Central memory CD8-positive, alpha-beta T cell (primary cell): ENCODE data around the gene KMT2D.

ENCODE experiments used
- ATAC-seq: fragments of 150-1000 bp; cut with Tn5 transposase; replicated peaks from 2 replicates; pipeline ENCODE4 v1.10.0; 2022; ENCODE audit warnings: mild to moderate bottlenecking, moderate FRiP score, moderate number of reproducible peaks; ENCODE audit not compliant: poor library complexity, severe bottlenecking; ENCODE audit errors: extremely low read depth
- DNase-seq, 2 donors: peaks; one replicate each; pipeline ENCODE4 v3.0.0; 2021; ENCODE audit warnings: low spot score in 2 of 2
- H3K27ac Mint-ChIP-seq: one replicate; pipeline ENCODE4 v1.8.0; 2022; ENCODE audit warnings: low read depth, mild to moderate bottlenecking, moderate library complexity, mixed read lengths
- H3K27me3 Mint-ChIP-seq: one replicate; pipeline ENCODE4 v1.8.0; 2022; ENCODE audit warnings: mixed read lengths
- H3K36me3 Mint-ChIP-seq: one replicate; pipeline ENCODE4 v1.8.0; 2022; ENCODE audit warnings: mild to moderate bottlenecking, moderate library complexity, mixed read lengths; ENCODE audit not compliant: insufficient read depth
- H3K4me1 Mint-ChIP-seq: one replicate; pipeline ENCODE4 v1.8.0; 2022; ENCODE audit warnings: mixed read lengths
- H3K4me3 Mint-ChIP-seq: one replicate; pipeline ENCODE4 v1.8.0; 2022; ENCODE audit warnings: mild to moderate bottlenecking, moderate library complexity, mixed read lengths
- H3K9me3 Mint-ChIP-seq: one replicate; pipeline ENCODE4 v1.8.0; 2022; ENCODE audit warnings: mixed read lengths

Gene KMT2D

GRCh38 chr12:49043241-49043640 is 17.4 kb downstream of the KMT2D start:
- no peaks in the 10 kb centered on the region for H3K27me3 Mint-ChIP-seq
- no peak for DNase-seq
- ATAC-seq: no peak
- peaks cover 15% of the 10 kb centered on the region for H3K4me1 Mint-ChIP-seq
- peak overlapping the region; percentile 95 for H3K27ac Mint-ChIP-seq
- no peaks in the 10 kb centered on the region for H3K9me3 Mint-ChIP-seq
- peaks cover 75% of the 10 kb centered on the region for H3K36me3 Mint-ChIP-seq
- H3K4me3 Mint-ChIP-seq: no peak overlapping the region

- no peak for ATAC-seq
- H3K4me1 Mint-ChIP-seq: peaks cover 15% of the 10 kb centered on the region
- peaks cover 68% of the 10 kb centered on the region for H3K36me3 Mint-ChIP-seq
- H3K4me3 Mint-ChIP-seq: no peak overlapping the region
- H3K9me3 Mint-ChIP-seq: no peaks in the 10 kb centered on the region
- peak overlapping the region; percentile 95 for H3K27ac Mint-ChIP-seq
- H3K27me3 Mint-ChIP-seq: no peaks in the 10 kb centered on the region
- no peak for DNase-seq
Observed at GRCh38 chr12:49041881-49042484, 18.6 kb downstream of the KMT2D start.

GRCh38 chr12:49041036-49041880 is 19.3 kb downstream of the KMT2D start:
- Mint-ChIP-seq H3K4me3 (no peak overlapping the region), H3K9me3 (no peaks in the 10 kb centered on the region), H3K36me3 (peaks cover 66% of the 10 kb centered on the region), H3K27me3 (no peaks in the 10 kb centered on the region), H3K27ac (peak overlapping the region; percentile 46), H3K4me1 (peaks cover 15% of the 10 kb centered on the region)
- no peak for ATAC-seq
- DNase-seq: no peak

- peak overlapping the region; percentile 46 for H3K27ac Mint-ChIP-seq
- H3K27me3 Mint-ChIP-seq: no peaks in the 10 kb centered on the region
- no peak for ATAC-seq
- DNase-seq: no peak
- no peak overlapping the region for H3K4me3 Mint-ChIP-seq
- peaks cover 15% of the 10 kb centered on the region for H3K4me1 Mint-ChIP-seq
- peaks cover 62% of the 10 kb centered on the region for H3K36me3 Mint-ChIP-seq
- H3K9me3 Mint-ChIP-seq: no peaks in the 10 kb centered on the region
Observed at GRCh38 chr12:49040364-49040855, 20.2 kb downstream of the KMT2D start.

- no peaks in the 10 kb centered on the region for H3K9me3 Mint-ChIP-seq
- H3K36me3 Mint-ChIP-seq: peaks cover 57% of the 10 kb centered on the region
- no peak overlapping the region for H3K4me3 Mint-ChIP-seq
Observed at GRCh38 chr12:49039421-49040363, 20.9 kb downstream of the KMT2D start.

GRCh38 chr12:49038291-49038955 is 22.2 kb downstream of the KMT2D start:
- H3K27me3 Mint-ChIP-seq: no peaks in the 10 kb centered on the region
- H3K36me3 Mint-ChIP-seq: peaks cover 47% of the 10 kb centered on the region
- no peak for ATAC-seq
- H3K9me3 Mint-ChIP-seq: no peaks in the 10 kb centered on the region
- H3K4me3 Mint-ChIP-seq: no peak overlapping the region
- DNase-seq: no peak
- peaks cover 5% of the 10 kb centered on the region for H3K4me1 Mint-ChIP-seq
- H3K27ac Mint-ChIP-seq: no peak overlapping the region

More at GRCh38 chr12:49039421-49040363, 20.9 kb downstream of the KMT2D start:
- Mint-ChIP-seq H3K27ac (peak overlapping the region; percentile 46), H3K27me3 (no peaks in the 10 kb centered on the region), H3K4me1 (peaks cover 13% of the 10 kb centered on the region)
- ATAC-seq (no peak), DNase-seq (no peak)

- Mint-ChIP-seq H3K27me3 (no peaks in the 10 kb centered on the region), H3K36me3 (peaks cover 43% of the 10 kb centered on the region), H3K4me1 (peaks cover 5% of the 10 kb centered on the region), H3K27ac (no peak overlapping the region), H3K4me3 (no peak overlapping the region), H3K9me3 (no peaks in the 10 kb centered on the region)
- ATAC-seq (no peak), DNase-seq (no peak)
Observed at GRCh38 chr12:49037947-49038237, 22.7 kb downstream of the KMT2D start.

GRCh38 chr12:49037111-49037946 is 23.3 kb downstream of the KMT2D start:
- no peaks in the 10 kb centered on the region for H3K9me3 Mint-ChIP-seq
- no peak overlapping the region for H3K27ac Mint-ChIP-seq
- ATAC-seq: no peak
- no peaks in the 10 kb centered on the region for H3K27me3 Mint-ChIP-seq
- H3K4me1 Mint-ChIP-seq: peaks cover 5% of the 10 kb centered on the region
- H3K36me3 Mint-ChIP-seq: peaks cover 38% of the 10 kb centered on the region
- DNase-seq: no peak
- no peak overlapping the region for H3K4me3 Mint-ChIP-seq

GRCh38 chr12:49036029-49036428 is 24.6 kb downstream of the KMT2D start:
- no peaks in the 10 kb centered on the region for H3K9me3 Mint-ChIP-seq

GRCh38 chr12:49034286-49034622 is 26.3 kb downstream of the KMT2D start:
- Mint-ChIP-seq H3K27ac (peak overlapping the region; percentile 22), H3K27me3 (no peaks in the 10 kb centered on the region), H3K36me3 (peaks cover 29% of the 10 kb centered on the region), H3K4me3 (no peak overlapping the region), H3K4me1 (peaks cover 10% of the 10 kb centered on the region), H3K9me3 (no peaks in the 10 kb centered on the region)
- no peak for DNase-seq
- no peak for ATAC-seq

More at GRCh38 chr12:49036029-49036428, 24.6 kb downstream of the KMT2D start:
- no peak overlapping the region for H3K27ac Mint-ChIP-seq
- no peak overlapping the region for H3K4me3 Mint-ChIP-seq
- no peak for DNase-seq
- H3K4me1 Mint-ChIP-seq: peaks cover 7% of the 10 kb centered on the region
- no peaks in the 10 kb centered on the region for H3K27me3 Mint-ChIP-seq
- ATAC-seq: no peak
- peaks cover 32% of the 10 kb centered on the region for H3K36me3 Mint-ChIP-seq

- peaks cover 31% of the 10 kb centered on the region for H3K36me3 Mint-ChIP-seq
- DNase-seq: no peak
- ATAC-seq: no peak
- H3K9me3 Mint-ChIP-seq: no peaks in the 10 kb centered on the region
- H3K4me3 Mint-ChIP-seq: no peak overlapping the region
- H3K27ac Mint-ChIP-seq: peak overlapping the region; percentile 22
- H3K4me1 Mint-ChIP-seq: peaks cover 10% of the 10 kb centered on the region
- H3K27me3 Mint-ChIP-seq: no peaks in the 10 kb centered on the region
Observed at GRCh38 chr12:49033611-49034285, 26.8 kb downstream of the KMT2D start.
